Measurements from ENCODE around the gene EIF2B4. TPM values are rescaled to one million over a fixed set of nuclear protein-coding genes. Genes with fewer than 3 reads are reported as not detected.

EIF2B4 gene
- total RNA-seq, 1 experiment from 2014 or later = 67.2 TPM

GRCh38 chr2:27381577-27382181, 11.5 kb upstream of the EIF2B4 start:
- H4K8ac ChIP-seq (replicated peaks; ENCODE audit: insufficient read length, low read depth, low read length) = no peak overlapping the region
- WGBS (ENCODE audit: extremely low coverage, insufficient read length, low lambda C conversion rate) = no CpG with 5 or more reads among the region's 10 CpGs
- H3T11ph ChIP-seq (ENCODE audit: low read length) = no peak overlapping the region
- no peak overlapping the region for H3K9ac ChIP-seq (ENCODE audit: extremely low read depth, insufficient read length, low read length)
- peak overlapping the region; percentile 86 to 94; a peak in 4 of 5 replicates for H3K4me3 Mint-ChIP-seq
- H3K79me2 ChIP-seq (ENCODE audit: insufficient read depth, low read length) = no peaks in the 10 kb centered on the region
- H3K4me1 Mint-ChIP-seq = peaks cover 19 to 27% of the 10 kb centered on the region in 2 experiments
- no peak overlapping the region for H3K4me2 ChIP-seq (ENCODE audit: insufficient read depth, insufficient read length, low read length)
- H3K27ac Mint-ChIP-seq = peak overlapping the region; percentile 97 to 100 (median 99)
- H2BK5ac ChIP-seq (ENCODE audit: insufficient read length, low read length) = no peak overlapping the region
- no peaks in the 10 kb centered on the region for H3K79me1 ChIP-seq (ENCODE audit: insufficient read depth, low read depth, low read length, poor library complexity, severe bottlenecking)
- no peak overlapping the region for H3K56ac ChIP-seq (ENCODE audit: insufficient read length, low read depth, low read length)
- H2AK5ac ChIP-seq (ENCODE audit: insufficient read length, low read length) = no peak overlapping the region
- H3K9me3 Mint-ChIP-seq = no peaks in the 10 kb centered on the region
- peaks cover 34 to 86% (median 71%) of the 10 kb centered on the region in 3 experiments; a peak in 6 of 7 replicates for H3K36me3 Mint-ChIP-seq (ENCODE audit: insufficient read depth in 1 of 3, low read depth in 3 of 3)
- peak overlapping the region; percentile 86 for H3K18ac ChIP-seq (ENCODE audit: insufficient read length, low read depth, low read length)
- no peak overlapping the region for H2BK20ac ChIP-seq (ENCODE audit: low read depth, low read length, poor library complexity, severe bottlenecking)
- H2AFZ ChIP-seq (ENCODE audit: low read length) = no peak overlapping the region
- no peak for DNase-seq
- peak overlapping the region; percentile 80; the same call in 1 of the 2 replicates for H3K14ac ChIP-seq (ENCODE audit: insufficient read depth, low read length)
- no peak overlapping the region for H3K4ac ChIP-seq (ENCODE audit: low read depth, low read length)
- no peak overlapping the region for H2BK15ac ChIP-seq (ENCODE audit: low read depth, low read length)
- peak overlapping the region; percentile 81 for H3K27ac ChIP-seq (ENCODE audit: insufficient read length, low read depth, low read length)
- H3K4me1 ChIP-seq (ENCODE audit: insufficient read depth, low read length) = no peaks in the 10 kb centered on the region
- H4K5ac ChIP-seq (ENCODE audit: insufficient read length, low read depth, low read length) = peak overlapping the region; percentile 56
- H3K23me2 ChIP-seq (ENCODE audit: insufficient read length, low read depth, low read length, poor library complexity, severe bottlenecking) = peaks cover 12% of the 10 kb centered on the region
- no peaks in the 10 kb centered on the region for H3K27me3 ChIP-seq (ENCODE audit: insufficient read depth, low read length)
- H4K91ac ChIP-seq (ENCODE audit: insufficient read length, low read depth, low read length) = no peak overlapping the region
- H2BK120ac ChIP-seq (ENCODE audit: low read depth, low read length, poor library complexity, severe bottlenecking) = no peak overlapping the region
- no peaks in the 10 kb centered on the region for H3K9me3 ChIP-seq (ENCODE audit: control insufficient read depth, low read depth, low read length)
- H4K20me1 ChIP-seq (ENCODE audit: control insufficient read depth, insufficient read depth, insufficient read length) = no peaks in the 10 kb centered on the region
- TF ChIP-seq CTCF (conservative IDR thresholded peaks at IDR 0.05) = no peak
- H3K23ac ChIP-seq (ENCODE audit: insufficient read length, low read depth, low read length) = no peak overlapping the region
- peaks cover 1% of the 10 kb centered on the region; the same call in 1 of the 2 replicates for H3K27me3 Mint-ChIP-seq (ENCODE audit: low read depth)
- no peak overlapping the region for H2BK12ac ChIP-seq (ENCODE audit: insufficient read length, low read depth, low read length)
